GM19455 (cell line): Measurements from ENCODE around the gene TXNRD2.

Source experiments
- ATAC-seq: cut with Tn5 transposase; IDR thresholded peaks from one replicate; pipeline ENCODE4 v1.9.1; 2021; ENCODE audit not compliant: unreplicated experiment

The TXNRD2 gene

GRCh38 chr22:19828035-19828401 lies 113.6 kb downstream of the TXNRD2 start:
- ATAC-seq, result no peak

DNA sequence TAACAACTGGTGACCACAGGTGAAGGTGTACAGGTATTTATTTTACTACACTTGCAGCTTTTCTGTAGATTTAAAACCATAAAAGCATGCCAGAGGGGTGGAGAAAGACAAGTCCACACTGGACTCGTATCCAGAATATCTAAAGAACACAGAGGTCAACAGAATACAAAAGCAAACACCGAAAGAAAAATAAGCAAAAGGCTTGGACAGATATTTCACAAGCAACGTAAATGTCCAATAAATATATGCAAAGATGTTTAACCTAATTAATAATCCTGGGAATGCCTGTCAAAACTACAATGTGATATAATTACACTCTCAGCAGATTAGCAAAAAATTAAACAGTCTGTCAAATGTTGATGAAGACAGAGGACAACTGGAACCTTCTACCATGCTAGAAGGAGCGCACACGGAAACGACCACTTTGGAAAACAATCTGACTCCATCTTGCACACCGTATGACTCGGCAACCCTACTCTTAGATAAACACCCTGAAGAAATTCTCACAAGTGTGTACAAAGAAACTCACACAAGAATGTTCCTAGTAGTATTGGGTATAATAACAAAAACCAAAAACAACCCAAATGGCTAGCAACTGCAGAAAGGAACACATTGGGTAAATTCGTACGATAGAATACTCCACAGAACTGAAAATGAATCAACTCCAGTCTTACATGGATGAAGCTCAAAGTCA lies 114.1 kb downstream of the TXNRD2 start:
- ATAC-seq, result no peak

DNA sequence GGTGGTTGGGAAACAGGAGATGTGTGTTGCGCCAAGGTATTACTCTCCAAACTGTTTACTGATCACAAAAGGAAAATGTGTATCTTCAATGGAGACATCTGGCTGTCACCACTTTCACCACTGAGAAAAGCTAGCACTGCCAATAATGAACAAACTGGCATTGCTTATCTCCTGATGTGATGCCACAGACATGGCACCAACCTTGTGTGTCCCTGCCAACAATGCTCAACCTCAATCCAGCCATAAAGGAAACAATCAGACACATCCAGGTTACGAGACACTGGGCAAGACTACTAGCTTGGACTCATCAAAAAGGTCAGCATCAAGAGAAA lies 115.0 kb downstream of the TXNRD2 start:
- no peak for ATAC-seq

DNA sequence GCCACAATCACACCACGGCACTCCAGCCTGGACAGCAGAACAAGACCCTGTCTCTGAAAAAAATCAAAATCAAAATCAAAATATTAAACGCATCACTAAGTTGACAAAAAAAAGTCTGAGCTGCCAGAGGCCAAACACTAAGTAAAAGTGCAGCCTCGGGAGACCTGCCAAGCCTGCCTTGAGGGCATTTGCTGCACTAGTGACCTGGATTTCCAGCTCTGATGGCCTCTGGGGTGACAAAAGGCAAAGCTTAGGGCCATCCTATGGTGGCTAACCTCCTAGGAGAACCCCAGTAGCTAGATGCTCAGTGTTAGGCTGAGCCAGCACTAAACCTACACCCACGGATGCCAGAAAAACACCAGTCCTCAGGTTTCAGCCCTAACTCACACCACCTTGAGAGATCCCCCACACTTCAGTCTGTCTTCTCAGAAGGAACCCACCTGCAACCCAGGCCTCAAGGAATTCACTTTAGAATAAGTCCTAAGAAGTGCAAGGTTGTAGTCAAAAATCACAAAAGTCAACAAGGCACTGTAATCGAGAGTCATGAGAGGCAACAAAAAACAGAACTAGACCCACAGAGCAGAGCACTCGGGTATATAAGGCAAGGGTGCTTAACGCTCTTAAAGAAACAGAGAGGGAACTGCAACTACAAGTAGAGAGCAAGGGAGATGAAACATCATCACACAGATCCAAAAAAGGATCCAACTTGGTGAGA lies 115.6 kb downstream of the TXNRD2 start:
- no peak for ATAC-seq
